MM.1S (cell line): ENCODE data around the gene SECISBP2.

Experiments used
- CTCF ChIP-seq: fragments of 300-600 bp; sonication (generic); IDR thresholded peaks from 2 replicates; pipeline ENCODE4 v1.5.1; 2016; ENCODE audit warnings: antibody characterized with exemption, low read length, mixed read lengths
- EZH2 ChIP-seq: fragments of 300-600 bp; sonication (generic); optimal IDR thresholded peaks from 2 replicates; pipeline ENCODE3; 2017; ENCODE audit warnings: low read depth, mild to moderate bottlenecking, antibody characterized with exemption, low read length, mixed read lengths

- TF ChIP-seq CTCF (no peak), EZH2 (no peak)
Measured at GRCh38 chr9:89277043-89277442, 41.3 kb upstream of the SECISBP2 start.
